OCI-M1 (cell line): Measurements from ENCODE around the gene ERN2.

Experiments
- DNase-seq: peaks from one replicate; lab custom pipeline; 2025; lab: John Stamatoyannopoulos, UW

Gene ERN2

DNA sequence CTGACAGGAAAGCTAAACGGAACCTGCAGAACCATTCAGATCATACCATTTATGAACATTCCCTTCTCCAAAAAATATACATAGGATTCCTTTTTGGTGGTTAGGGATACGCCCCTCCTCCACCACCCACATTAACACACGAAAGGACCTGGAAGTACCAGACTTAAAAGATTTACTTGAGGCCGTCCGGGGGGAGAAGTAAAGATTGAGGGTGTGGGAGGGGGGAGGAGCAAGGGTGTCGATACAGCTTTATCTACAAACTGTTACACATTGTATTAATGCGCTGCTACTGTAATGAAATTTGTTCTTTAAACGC lies 72.4 kb downstream of the ERN2 start:
- no peak for DNase-seq
